H1 (cell line): ENCODE results near the gene KRTAP9-2. TPM values are rescaled to one million over a fixed set of nuclear protein-coding genes. Genes with fewer than 3 reads are reported as not detected.

Experiments used
- CTCF ChIA-PET: fragments of 300-600 bp; sonication (Branson Sonifier 250); formaldehyde crosslinking; loops from one replicate; lab custom pipeline; 2021; ENCODE audit not compliant: partially characterized antibody; lab: Charles Lee
- POLR2A ChIA-PET: fragments of 300-600 bp; sonication (Branson Sonifier 250); formaldehyde crosslinking; loops from one replicate; lab custom pipeline; 2021; ENCODE audit warnings: inconsistent platforms; ENCODE audit not compliant: partially characterized antibody; lab: Charles Lee
- DNase-seq, 2 experiments: peaks; one replicate each; pipeline versions ENCODE4 v3.0.0 to v3.0.0-alpha.2; 2010 to 2022; ENCODE audit warnings: low spot score in 2 of 2, low read depth in 1 of 2, mixed read lengths in 1 of 2
- FAIRE-seq: peaks from 2 replicates; lab custom pipeline; 2011; peaks lifted over from hg19 to GRCh38; lab: Jason Lieb, UNC
- H2AFZ ChIP-seq: 2 replicates; pipeline ENCODE4 v1.8.1; 2012; ENCODE audit warnings: low read length, inconsistent platforms
- H2AK5ac ChIP-seq: 2 replicates; pipeline ENCODE4 v1.6.1; 2013; ENCODE audit warnings: low read depth, low read length
- H2BK120ac ChIP-seq: replicated peaks from 2 replicates; pipeline ENCODE3; 2013; ENCODE audit warnings: low read depth, low read length, inconsistent platforms
- H2BK12ac ChIP-seq: 2 replicates; pipeline ENCODE4 v1.6.1; 2013; ENCODE audit warnings: low read depth, low read length
- H2BK15ac ChIP-seq: 2 replicates; pipeline ENCODE4 v1.6.1; 2013; ENCODE audit warnings: low read length
- H2BK20ac ChIP-seq: 2 replicates; pipeline ENCODE4 v1.6.1; 2013; ENCODE audit warnings: low read length
- H2BK5ac ChIP-seq: 2 replicates; pipeline ENCODE4 v1.6.1; 2013; ENCODE audit warnings: low read depth, low read length
- H3K14ac ChIP-seq: 2 replicates; pipeline ENCODE4 v1.6.1; 2013; ENCODE audit warnings: inconsistent platforms; ENCODE audit not compliant: insufficient read length
- H3K18ac ChIP-seq: 2 replicates; pipeline ENCODE4 v1.6.1; 2013; ENCODE audit warnings: low read length; ENCODE audit errors: extremely low read depth
- H3K23ac ChIP-seq: 2 replicates; pipeline ENCODE4 v1.6.1; 2013; ENCODE audit warnings: inconsistent platforms; ENCODE audit not compliant: insufficient read length
- H3K23me2 ChIP-seq: 2 replicates; pipeline ENCODE4 v1.6.1; 2013; ENCODE audit warnings: low read depth, low read length
- H3K27ac ChIP-seq: 2 replicates; pipeline ENCODE4 v1.6.1; 2011; ENCODE audit warnings: low read depth, low read length, inconsistent platforms
- H3K27me3 ChIP-seq, 4 experiments: replicated peaks in 1 of 4; 1 replicate in 1 of 4; 2 replicates in 3 of 4; pipeline versions ENCODE4 v1.6.1 to v1.8.1; 2011 to 2013; ENCODE audit warnings: low read length in 3 of 4, mild to moderate bottlenecking in 3 of 4, inconsistent platforms in 2 of 4, mixed read lengths in 2 of 4, moderate library complexity in 1 of 4; ENCODE audit not compliant: control insufficient read depth in 3 of 4, insufficient read depth in 3 of 4; ENCODE audit errors: extremely low read depth in 1 of 4
- H3K36me3 ChIP-seq, 4 experiments: 2 replicates each; pipeline versions ENCODE4 v1.6.1 to v1.8.1; 2011 to 2013; ENCODE audit warnings: mild to moderate bottlenecking in 4 of 4, low read length in 3 of 4, moderate library complexity in 2 of 4, control low read depth in 1 of 4, inconsistent platforms in 1 of 4; ENCODE audit not compliant: insufficient read depth in 4 of 4, control insufficient read depth in 2 of 4
- H3K4ac ChIP-seq: replicated peaks from 2 replicates; pipeline ENCODE3; 2013; ENCODE audit warnings: low read length, low read depth, mixed read lengths, inconsistent platforms; ENCODE audit not compliant: insufficient read length
- H3K4me1 ChIP-seq, 4 experiments: replicated peaks in 1 of 4; 1 replicate in 1 of 4; 2 replicates in 3 of 4; pipeline versions ENCODE4 v1.6.1 to v1.8.1; 2011 to 2013; ENCODE audit warnings: low read length in 3 of 4, inconsistent platforms in 2 of 4, mixed read lengths in 1 of 4; ENCODE audit not compliant: insufficient read depth in 4 of 4, control insufficient read depth in 3 of 4
- H3K4me2 ChIP-seq, 2 experiments: 2 replicates each; pipeline versions ENCODE4 v1.6.1 to v1.8.1; 2011 to 2013; ENCODE audit warnings: low read depth in 2 of 2, low read length in 2 of 2, control low read depth in 1 of 2, inconsistent platforms in 1 of 2, mild to moderate bottlenecking in 1 of 2; ENCODE audit not compliant: insufficient read depth in 1 of 2
- H3K4me3 ChIP-seq, 4 experiments: fragments of 200-600, 300-600 bp in 1 of 4; sonication (generic), shearing (Covaris generic), sonication (Bioruptor Twin) in 1 of 4; 2 replicates each; pipeline versions ENCODE4 v1.5.1 to v1.8.1; 2011 to 2016; ENCODE audit warnings: low read length in 4 of 4, low read depth in 3 of 4, control low read depth in 2 of 4, inconsistent platforms in 2 of 4, mild to moderate bottlenecking in 2 of 4, mixed read lengths in 1 of 4, moderate library complexity in 1 of 4; ENCODE audit not compliant: insufficient read depth in 2 of 4; ENCODE audit errors: extremely low read depth in 1 of 4
- H3K56ac ChIP-seq: replicated peaks from 2 replicates; pipeline ENCODE3; 2013; ENCODE audit warnings: low read depth, mild to moderate bottlenecking, mixed read lengths, low read length, inconsistent platforms; ENCODE audit not compliant: insufficient read length
- H3K79me1 ChIP-seq: 2 replicates; pipeline ENCODE4 v1.6.1; 2013; ENCODE audit warnings: low read depth, low read length, control low read depth
- H3K79me2 ChIP-seq, 2 experiments: 2 replicates each; pipeline versions ENCODE4 v1.6.1 to v1.8.1; 2012 to 2013; ENCODE audit warnings: low read length in 2 of 2, mild to moderate bottlenecking in 2 of 2, inconsistent platforms in 1 of 2; ENCODE audit not compliant: insufficient read depth in 2 of 2, control insufficient read depth in 1 of 2
- H3K9ac ChIP-seq, 4 experiments: replicated peaks in 1 of 4; 1 replicate in 1 of 4; 2 replicates in 3 of 4; pipeline versions ENCODE4 v1.6.1 to v1.8.1; 2011 to 2013; ENCODE audit warnings: low read depth in 3 of 4, low read length in 3 of 4, control low read depth in 2 of 4, mild to moderate bottlenecking in 2 of 4, moderate library complexity in 2 of 4, inconsistent platforms in 1 of 4; ENCODE audit errors: extremely low read depth in 1 of 4
- H3K9me3 ChIP-seq, 2 experiments: 2 replicates each; pipeline versions ENCODE4 v1.6.1 to v1.8.1; 2012 to 2013; ENCODE audit warnings: mild to moderate bottlenecking in 2 of 2, moderate library complexity in 2 of 2, control low read depth in 1 of 2, inconsistent platforms in 1 of 2, low read depth in 1 of 2, low read length in 1 of 2, mixed read lengths in 1 of 2; ENCODE audit not compliant: insufficient read depth in 2 of 2
- H4K20me1 ChIP-seq, 2 experiments: replicated peaks in 1 of 2; 2 replicates each; pipeline versions ENCODE3 to v1.8.1; 2011 to 2013; ENCODE audit warnings: inconsistent platforms in 2 of 2, low read length in 2 of 2, mild to moderate bottlenecking in 1 of 2; ENCODE audit not compliant: insufficient read depth in 2 of 2, control insufficient read depth in 1 of 2
- H4K5ac ChIP-seq: 2 replicates; pipeline ENCODE4 v1.6.1; 2013; ENCODE audit warnings: low read length, low read depth, mixed read lengths, inconsistent platforms; ENCODE audit not compliant: insufficient read length
- H4K8ac ChIP-seq: 2 replicates; pipeline ENCODE4 v1.8.0; 2013; ENCODE audit warnings: mild to moderate bottlenecking, moderate library complexity, low read length, inconsistent platforms; ENCODE audit not compliant: insufficient read depth; ENCODE audit errors: extremely low read depth
- H4K91ac ChIP-seq: replicated peaks from 2 replicates; pipeline ENCODE3; 2013; ENCODE audit warnings: low read length, mixed read lengths, inconsistent platforms; ENCODE audit not compliant: insufficient read length
- ATF3 ChIP-seq: IDR thresholded peaks from 2 replicates; pipeline ENCODE4 v1.6.1; 2011; ENCODE audit warnings: low read depth, mild to moderate bottlenecking, low read length; ENCODE audit not compliant: insufficient read depth
- GTF2F1 ChIP-seq: IDR thresholded peaks from 2 replicates; pipeline ENCODE4 v1.6.1; 2012; ENCODE audit warnings: low read depth, low read length, improper control_type of control experiment, borderline replicate concordance
- HDAC6 ChIP-seq: IDR thresholded peaks from one replicate; pipeline ENCODE4 v1.7.1; 2012; ENCODE audit warnings: low read depth, mild to moderate bottlenecking, inconsistent platforms, low read length, moderate library complexity
- KDM1A ChIP-seq: fragments of 200-600, 300-600 bp; sonication (generic); IDR thresholded peaks from 2 replicates; pipeline ENCODE4 v1.7.1; 2016; ENCODE audit warnings: mild to moderate bottlenecking, low read length, borderline replicate concordance
- PHF8 ChIP-seq: fragments of 200-600 bp; sonication (generic); conservative IDR thresholded peaks from 2 replicates; pipeline ENCODE4 v1.7.1; 2012; ENCODE audit warnings: low read depth, mild to moderate bottlenecking, inconsistent platforms, low read length, moderate library complexity
- TCF12 ChIP-seq: IDR thresholded peaks from 2 replicates; pipeline ENCODE4 v1.6.1; 2011; ENCODE audit warnings: low read depth, mild to moderate bottlenecking, low read length
- USF2 ChIP-seq: IDR thresholded peaks from 2 replicates; pipeline ENCODE4 v1.6.1; 2011; ENCODE audit warnings: low read length, improper control_type of control experiment
- WGBS, 2 experiments: shearing (Covaris generic) in 1 of 2; methylation state at CpG; one replicate each; pipeline versions ENCODE4 v1.1.6 to v1.1.7; 2013 to 2015; ENCODE audit warnings: low lambda C conversion rate in 2 of 2, mixed read lengths in 2 of 2, inconsistent platforms in 1 of 2, low coverage in 1 of 2, missing lambda C conversion rate in 1 of 2; ENCODE audit not compliant: insufficient replicate concordance in 2 of 2, insufficient coverage in 1 of 2, insufficient read length in 1 of 2; ENCODE audit errors: extremely low coverage in 1 of 2, missing lambda C conversion rate in 1 of 2; 5-methylcytosine and 5-hydroxymethylcytosine counted together
- polyA plus RNA-seq, 7 experiments: library from polyadenylated mRNA; depleted of rRNA in 3 of 7; stranded (reverse) in 5 of 7; unstranded in 2 of 7; fragments of >200 nt in 5 of 7; fragments of 200-250 nt in 2 of 7; gene quantifications; 1 replicate in 5 of 7; 2 replicates in 1 of 7; 4 replicates in 1 of 7; pipeline versions ENCODE4 v1.2.1 to v1.2.3, GENCODE V29; 2011 to 2013; ENCODE audit warnings: missing spikeins in 2 of 7, mixed read lengths in 2 of 7
- total RNA-seq: library from RNA; stranded (reverse); fragmentation: NEBNext Ultra II Directional; extraction: Animal tissue kit (Norgen Biotek cat#: 25700); gene quantifications from 2 replicates; pipeline ENCODE4 v1.2.1, GENCODE V29; 2021

The KRTAP9-2 gene
- total and polyA plus RNA-seq, 2 of the 8 experiments (the other 6 are each of a cell fraction or from before 2014, with no cell fraction given) = not detected

- no peak overlapping the region for H2BK15ac ChIP-seq
- H2BK120ac ChIP-seq = no peak overlapping the region
- no peaks in the 10 kb centered on the region for H3K79me1 ChIP-seq
- H3K4ac ChIP-seq = no peak overlapping the region
- CTCF ChIA-PET = no interaction called here
- H3K23me2 ChIP-seq = no peaks in the 10 kb centered on the region; the same call in 1 of the 2 replicates
- H3K56ac ChIP-seq = no peak overlapping the region
- WGBS, 2 experiments = 94% methylated on average over 1 of the region's 1 CpG; no CpG with 5 or more reads in 1 of the 2 experiments
- H3K27me3 ChIP-seq = no peaks in the 10 kb centered on the region; a peak in 1 of 7 replicates
- no peaks in the 10 kb centered on the region for H3K79me2 ChIP-seq
- no peak overlapping the region for H3K9ac ChIP-seq
- H3K36me3 ChIP-seq = no peaks in the 10 kb centered on the region
- no peak overlapping the region for H3K18ac ChIP-seq
- no peak overlapping the region for H2BK12ac ChIP-seq
- no peak overlapping the region for H2AFZ ChIP-seq
- no peak overlapping the region for H3K27ac ChIP-seq
- FAIRE-seq = no peak
- H3K4me3 ChIP-seq = no peak overlapping the region
- H3K9me3 ChIP-seq = no peaks in the 10 kb centered on the region
- no peak overlapping the region for H4K5ac ChIP-seq
- H4K8ac ChIP-seq = no peak overlapping the region
- H3K4me2 ChIP-seq = no peak overlapping the region
- H3K14ac ChIP-seq = no peak overlapping the region
- POLR2A ChIA-PET = no interaction called here
- no peak overlapping the region for H2AK5ac ChIP-seq
- DNase-seq = no peak
- H2BK20ac ChIP-seq = no peak overlapping the region
- TF ChIP-seq TCF12 = no peak
- TF ChIP-seq ATF3 = no peak
- TF ChIP-seq PHF8 = no peak
- no peak for TF ChIP-seq KDM1A
- no peak for TF ChIP-seq USF2
- no peak for TF ChIP-seq HDAC6
- TF ChIP-seq GTF2F1 = no peak
- no peak overlapping the region for H4K91ac ChIP-seq
- H4K20me1 ChIP-seq = no peaks in the 10 kb centered on the region
- H3K23ac ChIP-seq = no peak overlapping the region
- H3K4me1 ChIP-seq = peaks cover 0 to 2% (median 0%) of the 10 kb centered on the region in 4 experiments; a peak in 2 of 7 replicates
- no peak overlapping the region for H2BK5ac ChIP-seq
These were observed 24.8 kb downstream of the KRTAP9-2 start for GRCh38 chr17:41251261-41251660.
